Osteocyte (in vitro differentiated cells): Measurements from ENCODE around the gene CKAP4. TPM values are rescaled to one million over a fixed set of nuclear protein-coding genes. Genes with fewer than 3 reads are reported as not detected.

Experiments
- DNase-seq: peaks from one replicate; pipeline ENCODE4 v3.0.0; 2021; ENCODE audit warnings: mixed read lengths; ENCODE audit not compliant: unreplicated experiment; ENCODE audit errors: extremely low spot score
- H3K27ac Mint-ChIP-seq: one replicate; pipeline ENCODE4 v1.8.0; 2021; ENCODE audit warnings: mild to moderate bottlenecking, mixed read lengths; ENCODE audit not compliant: unreplicated experiment
- H3K27me3 Mint-ChIP-seq: one replicate; pipeline ENCODE4 v1.8.0; 2021; ENCODE audit warnings: mixed read lengths; ENCODE audit not compliant: unreplicated experiment
- H3K36me3 Mint-ChIP-seq: one replicate; pipeline ENCODE4 v1.8.0; 2021; ENCODE audit warnings: mixed read lengths; ENCODE audit not compliant: unreplicated experiment
- H3K4me1 Mint-ChIP-seq: one replicate; pipeline ENCODE4 v1.8.0; 2021; ENCODE audit warnings: mixed read lengths; ENCODE audit not compliant: unreplicated experiment
- H3K4me3 Mint-ChIP-seq: one replicate; pipeline ENCODE4 v1.8.0; 2021; ENCODE audit warnings: mild to moderate bottlenecking, moderate library complexity, mixed read lengths; ENCODE audit not compliant: unreplicated experiment
- H3K9me3 Mint-ChIP-seq: one replicate; pipeline ENCODE4 v1.8.0; 2021; ENCODE audit warnings: mixed read lengths; ENCODE audit not compliant: unreplicated experiment
- total RNA-seq: library from RNA; stranded (reverse); gene quantifications from 2 replicates; pipeline ENCODE4 v1.2.1, GENCODE V29; 2021
- TF ChIP-seq, protein P1 (sequence below): fragments of 200-600 bp; sonication (generic); IDR thresholded peaks from 2 replicates; pipeline ENCODE4 v1.5.0; 2021; ENCODE audit warnings: antibody characterized with exemption, mild to moderate bottlenecking, moderate library complexity

Gene CKAP4
- total RNA-seq, 1 donor from 2014 or later: 182 TPM

DNA sequence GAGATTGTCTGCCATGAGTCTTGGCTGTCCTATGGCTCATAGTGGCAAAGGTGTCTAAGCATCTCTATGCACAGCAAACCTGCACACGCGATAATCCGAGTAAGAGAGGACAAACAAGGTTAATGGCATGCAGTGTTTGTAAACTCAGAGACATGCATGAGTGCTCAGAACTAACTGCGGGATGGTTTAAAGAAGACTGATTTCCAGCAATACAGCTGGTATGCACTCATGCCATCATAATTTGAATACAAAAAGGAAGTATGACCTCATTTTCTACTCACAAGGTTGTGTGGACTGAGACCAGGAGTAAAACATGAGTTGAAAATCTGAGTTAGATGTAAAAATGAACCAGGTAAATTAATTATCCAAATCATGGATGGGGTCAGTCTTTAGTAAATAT, 38.2 kb upstream of the CKAP4 start:
- H3K27me3 Mint-ChIP-seq: no peaks in the 10 kb centered on the region
- TF ChIP-seq, protein P1, sequence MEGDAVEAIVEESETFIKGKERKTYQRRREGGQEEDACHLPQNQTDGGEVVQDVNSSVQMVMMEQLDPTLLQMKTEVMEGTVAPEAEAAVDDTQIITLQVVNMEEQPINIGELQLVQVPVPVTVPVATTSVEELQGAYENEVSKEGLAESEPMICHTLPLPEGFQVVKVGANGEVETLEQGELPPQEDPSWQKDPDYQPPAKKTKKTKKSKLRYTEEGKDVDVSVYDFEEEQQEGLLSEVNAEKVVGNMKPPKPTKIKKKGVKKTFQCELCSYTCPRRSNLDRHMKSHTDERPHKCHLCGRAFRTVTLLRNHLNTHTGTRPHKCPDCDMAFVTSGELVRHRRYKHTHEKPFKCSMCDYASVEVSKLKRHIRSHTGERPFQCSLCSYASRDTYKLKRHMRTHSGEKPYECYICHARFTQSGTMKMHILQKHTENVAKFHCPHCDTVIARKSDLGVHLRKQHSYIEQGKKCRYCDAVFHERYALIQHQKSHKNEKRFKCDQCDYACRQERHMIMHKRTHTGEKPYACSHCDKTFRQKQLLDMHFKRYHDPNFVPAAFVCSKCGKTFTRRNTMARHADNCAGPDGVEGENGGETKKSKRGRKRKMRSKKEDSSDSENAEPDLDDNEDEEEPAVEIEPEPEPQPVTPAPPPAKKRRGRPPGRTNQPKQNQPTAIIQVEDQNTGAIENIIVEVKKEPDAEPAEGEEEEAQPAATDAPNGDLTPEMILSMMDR: no peak
- peaks cover 3% of the 10 kb centered on the region for H3K36me3 Mint-ChIP-seq
- H3K4me1 Mint-ChIP-seq: peaks cover 10% of the 10 kb centered on the region
- H3K9me3 Mint-ChIP-seq: peaks cover 5% of the 10 kb centered on the region
- no peak overlapping the region for H3K4me3 Mint-ChIP-seq
- no peak overlapping the region for H3K27ac Mint-ChIP-seq
- DNase-seq: no peak

DNA sequence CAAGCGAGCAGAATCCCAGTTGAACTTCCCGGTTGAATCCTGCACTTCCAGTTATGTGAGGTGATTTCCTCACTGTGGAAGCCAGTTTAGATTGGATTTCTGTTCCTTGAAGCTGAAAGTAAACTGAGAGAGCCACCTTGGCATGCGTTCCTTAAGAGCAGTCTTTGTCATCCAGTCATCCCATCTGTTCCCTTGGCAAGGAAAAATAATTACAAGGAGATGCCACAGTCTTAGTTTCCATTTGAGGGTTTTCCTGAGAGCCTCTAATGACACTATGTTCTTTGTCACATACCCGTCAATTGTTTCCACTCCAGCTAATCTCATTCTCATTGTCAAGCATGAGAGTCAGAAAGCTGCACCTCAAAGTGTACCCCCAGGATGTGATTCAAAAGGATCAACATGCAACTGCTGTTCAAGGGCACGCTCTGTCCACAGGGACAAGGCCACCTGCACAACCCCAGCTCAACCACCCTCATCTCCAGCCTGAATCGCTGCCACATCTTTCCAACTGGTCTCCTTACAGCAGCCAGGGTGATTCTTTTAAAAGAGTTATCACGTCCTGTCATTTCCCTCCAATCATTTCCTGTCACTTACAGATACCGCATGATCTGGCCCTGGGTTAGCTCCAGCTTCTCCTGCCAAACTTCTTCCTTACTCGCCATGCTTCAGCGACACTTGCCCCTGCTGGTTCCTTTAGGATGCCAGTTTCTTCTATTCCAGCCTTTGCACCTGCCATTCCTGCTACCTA, 36.7 kb upstream of the CKAP4 start:
- peaks cover 10% of the 10 kb centered on the region for H3K4me1 Mint-ChIP-seq
- peaks cover 3% of the 10 kb centered on the region for H3K36me3 Mint-ChIP-seq
- DNase-seq: no peak
- no peak overlapping the region for H3K27ac Mint-ChIP-seq
- H3K9me3 Mint-ChIP-seq: peaks cover 5% of the 10 kb centered on the region
- TF ChIP-seq, protein P1: no peak
- H3K27me3 Mint-ChIP-seq: peaks cover 3% of the 10 kb centered on the region
- H3K4me3 Mint-ChIP-seq: no peak overlapping the region

DNA sequence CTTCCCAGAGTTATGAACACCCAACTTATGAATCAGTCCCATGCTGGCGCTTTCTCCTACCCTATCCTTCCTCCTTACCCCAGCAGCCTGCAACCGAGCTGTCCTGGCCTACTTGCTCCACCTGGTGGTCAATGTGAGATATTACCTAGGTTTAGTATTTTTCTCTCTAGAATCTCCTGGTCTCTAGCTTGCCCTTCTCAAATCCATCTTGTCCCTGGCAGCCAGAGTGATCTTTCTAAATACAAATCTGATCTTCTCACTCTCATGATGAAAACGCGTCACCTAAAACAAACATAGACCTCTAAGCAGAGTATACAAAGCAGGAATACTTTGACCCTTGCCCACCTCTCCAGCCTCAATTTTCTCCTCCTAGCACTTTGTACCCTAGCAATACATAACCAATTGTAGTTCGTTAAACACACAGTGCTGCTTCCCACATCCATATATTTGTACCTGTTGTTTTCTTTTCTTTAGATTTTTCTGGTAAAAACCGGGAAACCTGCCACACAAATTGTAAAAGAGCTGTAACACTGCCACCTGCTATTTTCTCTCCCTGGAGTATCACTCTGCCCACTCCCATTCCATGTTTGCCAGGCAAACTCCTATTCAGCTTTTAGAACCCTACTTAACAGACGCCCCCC, 34.8 kb upstream of the CKAP4 start:
- H3K27me3 Mint-ChIP-seq: peaks cover 3% of the 10 kb centered on the region
- peaks cover 5% of the 10 kb centered on the region for H3K9me3 Mint-ChIP-seq
- H3K27ac Mint-ChIP-seq: no peak overlapping the region
- TF ChIP-seq, protein P1: peak; percentile 66
- H3K36me3 Mint-ChIP-seq: peaks cover 3% of the 10 kb centered on the region
- no peaks in the 10 kb centered on the region for H3K4me1 Mint-ChIP-seq
- no peak overlapping the region for H3K4me3 Mint-ChIP-seq
- DNase-seq: no peak

DNA sequence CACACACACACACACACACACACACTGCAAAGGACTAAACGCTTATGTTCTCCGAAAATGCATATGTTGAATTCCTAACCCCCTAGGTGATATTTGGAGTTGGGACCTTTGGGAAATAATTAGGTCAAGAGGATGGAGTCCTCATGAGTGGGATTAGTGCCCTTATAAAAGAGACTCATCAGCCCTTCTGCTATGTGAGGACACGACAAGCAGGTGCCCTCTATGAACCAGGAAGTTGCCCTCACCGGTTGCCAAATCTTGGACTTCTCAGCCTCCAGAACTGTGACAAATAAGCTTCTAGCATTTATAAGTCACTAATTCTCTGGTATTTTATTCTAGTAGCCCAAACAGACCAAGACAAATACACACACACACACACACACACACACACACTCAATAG, 34.0 kb upstream of the CKAP4 start:
- Mint-ChIP-seq H3K4me3 (no peak overlapping the region), H3K9me3 (peaks cover 5% of the 10 kb centered on the region), H3K4me1 (no peaks in the 10 kb centered on the region), H3K27ac (no peak overlapping the region), H3K36me3 (peaks cover 3% of the 10 kb centered on the region), H3K27me3 (peaks cover 3% of the 10 kb centered on the region)
- TF ChIP-seq, protein P1: no peak
- no peak for DNase-seq

DNA sequence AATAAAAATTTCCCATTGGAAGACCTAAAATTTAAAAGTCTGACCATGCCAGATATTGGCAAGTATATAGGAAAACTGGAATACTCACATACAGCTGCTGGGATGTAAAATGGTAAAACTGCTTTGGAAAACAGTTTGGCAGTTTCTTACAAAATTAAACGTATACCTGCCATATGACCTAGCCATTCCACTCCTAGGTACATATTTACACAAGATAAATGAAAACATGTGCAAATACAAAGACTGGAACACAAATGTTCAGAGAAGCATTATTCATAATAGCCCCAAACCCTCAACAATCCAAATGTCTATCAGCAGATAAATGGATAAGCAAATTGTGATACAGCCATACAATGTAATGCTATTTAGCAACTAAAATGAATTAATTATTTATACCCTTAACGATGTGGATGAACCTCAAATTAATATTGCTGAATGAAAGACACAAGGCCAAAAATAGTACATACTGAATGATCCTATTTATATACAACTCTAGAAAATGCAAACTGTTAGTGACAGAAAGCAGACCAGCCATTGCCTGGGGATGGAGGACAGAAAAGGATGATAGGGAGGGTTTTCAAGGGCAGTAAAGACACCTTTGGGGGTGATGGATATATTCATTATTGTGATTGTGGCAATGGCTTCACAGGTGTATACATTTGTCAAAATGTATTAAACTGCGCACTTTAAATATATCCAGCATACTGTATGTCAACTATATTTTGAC, 33.4 kb upstream of the CKAP4 start:
- no peak for DNase-seq
- TF ChIP-seq, protein P1: no peak
- no peaks in the 10 kb centered on the region for H3K4me1 Mint-ChIP-seq

More for the DNA sequence above, 33.4 kb upstream of the CKAP4 start:
- Mint-ChIP-seq H3K4me3 (no peak overlapping the region), H3K27ac (no peak overlapping the region), H3K36me3 (peaks cover 3% of the 10 kb centered on the region), H3K27me3 (peaks cover 3% of the 10 kb centered on the region), H3K9me3 (peaks cover 5% of the 10 kb centered on the region)
